Thyroid gland (tissue), 4 donors: ENCODE results near the gene GPR78.

ENCODE experiments used
- POLR2A ChIP-seq, 2 donors: fragments of 450-650 bp; IDR thresholded peaks; one replicate each; pipeline ENCODE4 v1.6.1; 2017; ENCODE audit warnings: antibody characterized with exemption in 2 of 2, mild to moderate bottlenecking in 2 of 2, moderate library complexity in 1 of 2
- TF ChIP-seq, protein P1 (sequence below), 6 experiments: fragments of 200-600 bp in 3 of 6; fragments of 450-650 bp in 3 of 6; sonication (generic) in 3 of 6; IDR thresholded peaks; one replicate each; pipeline ENCODE4 v1.5.1; 2016 to 2019; ENCODE audit warnings: antibody characterized with exemption in 6 of 6, mild to moderate bottlenecking in 2 of 6, inconsistent platforms in 1 of 6, moderate library complexity in 1 of 6

DNA sequence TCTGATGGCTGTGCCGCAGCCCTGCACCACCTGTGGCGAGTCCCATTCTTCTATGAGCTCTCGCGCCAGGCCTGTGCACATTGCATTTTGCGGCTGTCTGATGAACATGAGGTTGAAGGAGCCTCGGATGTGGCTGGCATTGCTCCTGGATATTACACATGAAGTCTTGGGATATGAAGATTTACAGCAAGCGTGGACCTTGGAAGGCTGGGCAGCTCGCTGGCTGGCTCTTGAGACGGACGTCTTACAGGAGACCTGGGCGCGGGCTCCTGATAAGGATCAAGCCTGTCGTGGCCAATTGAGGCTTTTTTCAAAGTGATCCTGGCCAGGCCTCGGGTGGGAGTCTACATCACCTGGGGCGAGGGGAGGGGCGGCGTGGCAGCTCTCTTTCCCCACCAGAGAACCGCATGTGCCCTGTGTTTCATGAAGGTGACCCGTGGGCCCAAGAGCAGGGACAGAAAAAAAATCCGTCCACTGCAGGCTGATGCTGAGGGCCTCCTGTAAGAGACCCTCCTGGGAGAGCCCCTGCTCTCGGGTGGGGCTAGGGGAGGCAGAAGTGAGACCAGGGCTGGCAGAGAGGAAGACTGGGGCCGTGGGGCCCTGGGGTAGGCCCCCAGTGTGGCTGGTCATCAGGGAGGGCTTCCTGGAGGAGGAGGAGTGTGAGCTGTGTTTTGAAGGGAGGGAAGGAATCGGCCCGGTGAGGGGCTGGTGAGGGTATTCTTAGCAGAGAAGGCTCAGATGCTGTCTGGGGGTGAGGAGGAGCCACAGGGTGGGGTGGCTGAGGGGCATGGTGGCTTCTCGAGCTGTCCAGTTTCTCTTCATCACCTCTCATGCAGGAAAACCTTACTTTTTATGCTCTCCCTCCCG lies 36.0 kb downstream of the GPR78 start:
- TF ChIP-seq, protein P1, sequence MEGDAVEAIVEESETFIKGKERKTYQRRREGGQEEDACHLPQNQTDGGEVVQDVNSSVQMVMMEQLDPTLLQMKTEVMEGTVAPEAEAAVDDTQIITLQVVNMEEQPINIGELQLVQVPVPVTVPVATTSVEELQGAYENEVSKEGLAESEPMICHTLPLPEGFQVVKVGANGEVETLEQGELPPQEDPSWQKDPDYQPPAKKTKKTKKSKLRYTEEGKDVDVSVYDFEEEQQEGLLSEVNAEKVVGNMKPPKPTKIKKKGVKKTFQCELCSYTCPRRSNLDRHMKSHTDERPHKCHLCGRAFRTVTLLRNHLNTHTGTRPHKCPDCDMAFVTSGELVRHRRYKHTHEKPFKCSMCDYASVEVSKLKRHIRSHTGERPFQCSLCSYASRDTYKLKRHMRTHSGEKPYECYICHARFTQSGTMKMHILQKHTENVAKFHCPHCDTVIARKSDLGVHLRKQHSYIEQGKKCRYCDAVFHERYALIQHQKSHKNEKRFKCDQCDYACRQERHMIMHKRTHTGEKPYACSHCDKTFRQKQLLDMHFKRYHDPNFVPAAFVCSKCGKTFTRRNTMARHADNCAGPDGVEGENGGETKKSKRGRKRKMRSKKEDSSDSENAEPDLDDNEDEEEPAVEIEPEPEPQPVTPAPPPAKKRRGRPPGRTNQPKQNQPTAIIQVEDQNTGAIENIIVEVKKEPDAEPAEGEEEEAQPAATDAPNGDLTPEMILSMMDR (IDR thresholded peaks at IDR 0.05): no peak
- TF ChIP-seq POLR2A (IDR thresholded peaks at IDR 0.05): no peak
